IMR-90 (cell line): Measurements from ENCODE around the gene SMYD4. TPM values are rescaled to one million over a fixed set of nuclear protein-coding genes. Genes with fewer than 3 reads are reported as not detected.

Experiments used
- ATAC-seq: fragments of 200-7000 bp; cut with Tn5 transposase; 2 replicates; pipeline ENCODE4 v1.9.1; 2020; ENCODE audit warnings: low read depth, mild to moderate bottlenecking, moderate library complexity
- BruUV-seq: library from RNA; stranded (reverse); fragments of 400-500 nt; replicated peaks from 2 replicates; lab custom pipeline; 2021; lab: Mats Ljungman, UMichigan
- CTCF ChIA-PET: fragments of 300-600 bp; formaldehyde crosslinking; extraction: SDS; loops from one replicate; lab custom pipeline; 2021; ENCODE audit warnings: antibody characterized with exemption; lab: Yijun Ruan, JAX
- POLR2A ChIA-PET: fragments of 300-600 bp; sonication (Branson Sonifier 250); formaldehyde crosslinking; loops from one replicate; lab custom pipeline; 2022; ENCODE audit warnings: antibody characterized with exemption; ENCODE audit not compliant: unreplicated experiment; lab: Charles Lee
- DNase-seq: peaks from one replicate; pipeline ENCODE4 v3.0.0; 2013
- H2AFZ ChIP-seq: replicated peaks from 2 replicates; pipeline ENCODE3; 2013; ENCODE audit warnings: low read length, mild to moderate bottlenecking; ENCODE audit not compliant: poor library complexity
- H2AK5ac ChIP-seq: 2 replicates; pipeline ENCODE4 v1.6.1; 2013; ENCODE audit warnings: low read depth, low read length, inconsistent platforms
- H2AK9ac ChIP-seq: replicated peaks from 2 replicates; pipeline ENCODE3; 2013; ENCODE audit warnings: mild to moderate bottlenecking, low read depth, low read length, moderate library complexity; ENCODE audit not compliant: poor library complexity
- H2BK120ac ChIP-seq: 2 replicates; pipeline ENCODE4 v1.6.1; 2013; ENCODE audit warnings: low read depth, low read length, inconsistent platforms
- H2BK15ac ChIP-seq: 3 replicates; pipeline ENCODE4 v1.6.1; 2013; ENCODE audit warnings: low read depth, low read length, inconsistent platforms
- H2BK20ac ChIP-seq: 2 replicates; pipeline ENCODE4 v1.6.1; 2013; ENCODE audit warnings: low read depth, mild to moderate bottlenecking, inconsistent platforms, low read length, moderate library complexity
- H2BK5ac ChIP-seq: 2 replicates; pipeline ENCODE4 v1.6.1; 2013; ENCODE audit warnings: mild to moderate bottlenecking, low read depth, low read length, inconsistent platforms; ENCODE audit not compliant: poor library complexity, severe bottlenecking
- H3K14ac ChIP-seq: replicated peaks from 2 replicates; pipeline ENCODE4 v1.6.1; 2013; ENCODE audit warnings: low read depth, low read length, inconsistent platforms
- H3K18ac ChIP-seq: 2 replicates; pipeline ENCODE4 v1.6.1; 2013; ENCODE audit warnings: low read depth, low read length, control low read depth
- H3K23ac ChIP-seq: 2 replicates; pipeline ENCODE4 v1.6.1; 2013; ENCODE audit warnings: low read depth, low read length, inconsistent platforms
- H3K27ac ChIP-seq: 2 replicates; pipeline ENCODE4 v1.5.1; 2013; ENCODE audit warnings: mild to moderate bottlenecking, control low read depth, low read length; ENCODE audit not compliant: insufficient read depth
- H3K27me3 ChIP-seq: 2 replicates; pipeline ENCODE4 v1.6.1; 2013; ENCODE audit warnings: low read length; ENCODE audit not compliant: control insufficient read depth, insufficient read depth
- H3K36me3 ChIP-seq: 2 replicates; pipeline ENCODE4 v1.6.1; 2013; ENCODE audit warnings: low read length, mixed read lengths; ENCODE audit not compliant: control insufficient read depth, insufficient read depth
- H3K4ac ChIP-seq: 2 replicates; pipeline ENCODE4 v1.6.1; 2013; ENCODE audit warnings: low read depth, low read length, inconsistent platforms
- H3K4me1 ChIP-seq: 2 replicates; pipeline ENCODE4 v1.6.1; 2013; ENCODE audit warnings: low read length, mixed read lengths; ENCODE audit not compliant: control insufficient read depth, insufficient read depth
- H3K4me2 ChIP-seq: 2 replicates; pipeline ENCODE4 v1.6.1; 2013; ENCODE audit warnings: low read depth, mild to moderate bottlenecking, control low read depth, low read length, moderate library complexity
- H3K4me3 ChIP-seq: 2 replicates; pipeline ENCODE4 v1.5.1; 2013; ENCODE audit warnings: low read depth, mild to moderate bottlenecking, control low read depth, low read length, moderate library complexity; ENCODE audit not compliant: insufficient read depth
- H3K56ac ChIP-seq: 2 replicates; pipeline ENCODE4 v1.6.1; 2013; ENCODE audit warnings: low read length, inconsistent platforms; ENCODE audit not compliant: insufficient read depth; ENCODE audit errors: extremely low read depth
- H3K79me1 ChIP-seq, 2 experiments: 2 replicates each; pipeline ENCODE4 v1.6.1; 2013; ENCODE audit warnings: low read length in 2 of 2, inconsistent platforms in 1 of 2, low read depth in 1 of 2
- H3K9ac ChIP-seq: 2 replicates; pipeline ENCODE4 v1.6.1; 2013; ENCODE audit warnings: low read depth, low read length, control low read depth
- H3K9me1 ChIP-seq: 2 replicates; pipeline ENCODE4 v1.6.1; 2013; ENCODE audit warnings: low read length, inconsistent platforms; ENCODE audit not compliant: insufficient read depth
- H3K9me3 ChIP-seq: 2 replicates; pipeline ENCODE4 v1.6.1; 2013; ENCODE audit warnings: low read length; ENCODE audit not compliant: control insufficient read depth, insufficient read depth
- H4K20me1 ChIP-seq: 2 replicates; pipeline ENCODE4 v1.6.1; 2013; ENCODE audit warnings: low read length, inconsistent platforms; ENCODE audit not compliant: insufficient read depth
- H4K5ac ChIP-seq: 2 replicates; pipeline ENCODE4 v1.6.1; 2013; ENCODE audit warnings: mild to moderate bottlenecking, low read depth, low read length, control low read depth
- H4K8ac ChIP-seq, 2 experiments: 2 replicates each; pipeline ENCODE4 v1.6.1; 2013; ENCODE audit warnings: low read depth in 2 of 2, low read length in 2 of 2, control low read depth in 1 of 2, inconsistent platforms in 1 of 2
- H4K91ac ChIP-seq: 2 replicates; pipeline ENCODE4 v1.6.1; 2013; ENCODE audit warnings: low read depth, low read length, inconsistent platforms; ENCODE audit not compliant: insufficient read depth
- BHLHE40 ChIP-seq: fragments of 150-350 bp; IDR thresholded peaks from 2 replicates; pipeline ENCODE4 v1.6.1; 2016; ENCODE audit warnings: mild to moderate bottlenecking, low read depth, low read length
- CEBPB ChIP-seq: IDR thresholded peaks from 2 replicates; pipeline ENCODE4 v1.6.1; 2012; ENCODE audit warnings: low read depth, low read length, improper control_type of control experiment
- CHD1 ChIP-seq: IDR thresholded peaks from 2 replicates; pipeline ENCODE4 v1.6.1; 2012; ENCODE audit warnings: low read depth, low read length, improper control_type of control experiment
- FOS ChIP-seq: fragments of 150-350 bp; IDR thresholded peaks from 2 replicates; pipeline ENCODE4 v1.6.1; 2016; ENCODE audit warnings: low read depth, low read length
- MAFK ChIP-seq: IDR thresholded peaks from 2 replicates; pipeline ENCODE4 v1.6.1; 2012; ENCODE audit warnings: low read depth, low read length, improper control_type of control experiment
- MAZ ChIP-seq: IDR thresholded peaks from 2 replicates; pipeline ENCODE4 v1.6.1; 2012; ENCODE audit warnings: low read depth, mild to moderate bottlenecking, low read length, improper control_type of control experiment, moderate library complexity, borderline replicate concordance
- MXI1 ChIP-seq: IDR thresholded peaks from 2 replicates; pipeline ENCODE4 v1.6.1; 2012; ENCODE audit warnings: low read depth, mild to moderate bottlenecking, low read length, moderate library complexity, borderline replicate concordance
- NFE2L2 ChIP-seq: fragments of 150-350 bp; IDR thresholded peaks from 2 replicates; pipeline ENCODE4 v1.6.1; 2016; ENCODE audit warnings: low read depth, mild to moderate bottlenecking, low read length
- POLR2A ChIP-seq: IDR thresholded peaks from 2 replicates; pipeline ENCODE4 v1.6.1; 2012; ENCODE audit warnings: mild to moderate bottlenecking, low read depth, low read length
- RAD21 ChIP-seq: IDR thresholded peaks from 2 replicates; pipeline ENCODE4 v1.6.1; 2012; ENCODE audit warnings: low read length, improper control_type of control experiment
- RCOR1 ChIP-seq: IDR thresholded peaks from 2 replicates; pipeline ENCODE4 v1.6.1; 2012; ENCODE audit warnings: mild to moderate bottlenecking, low read length, improper control_type of control experiment; ENCODE audit not compliant: insufficient replicate concordance
- RFX5 ChIP-seq: IDR thresholded peaks from 2 replicates; pipeline ENCODE4 v1.8.0; 2012; ENCODE audit warnings: low read depth, mild to moderate bottlenecking, low read length, moderate library complexity
- SMC3 ChIP-seq: fragments of 150-350 bp; IDR thresholded peaks from 2 replicates; pipeline ENCODE4 v1.6.1; 2016; ENCODE audit warnings: low read depth, mild to moderate bottlenecking, antibody characterized with exemption, low read length, moderate library complexity
- USF2 ChIP-seq: fragments of 150-350 bp; IDR thresholded peaks from 2 replicates; pipeline ENCODE4 v1.6.1; 2017; ENCODE audit warnings: mild to moderate bottlenecking, antibody characterized with exemption, low read length, low read depth
- WGBS, 2 experiments: methylation state at CpG; one replicate each; pipeline versions ENCODE4 v1.1.5 to v1.1.7; 2013; ENCODE audit warnings: missing lambda C conversion rate in 2 of 2; ENCODE audit not compliant: insufficient read length in 1 of 2; ENCODE audit errors: extremely low coverage in 2 of 2; 5-methylcytosine and 5-hydroxymethylcytosine counted together
- dilution Hi-C: fragments of 300-500 bp; cut with HindIII; formaldehyde crosslinking; loops from one replicate; pipeline ENCODE4 v1.14.3; 2018; ENCODE audit warnings: low sequenced_read_pairs; ENCODE audit not compliant: unreplicated experiment
- in situ Hi-C: fragments of 300-500 bp; cut with MboI; formaldehyde crosslinking; loops from 3 replicates; pipeline ENCODE4 v1.14.3; 2019; ENCODE audit warnings: low sequenced_read_pairs, inconsistent platforms, mixed read lengths
- intact Hi-C: fragments of 100-400 bp; cut with micrococcal nuclease; formaldehyde crosslinking; loops from 2 replicates; pipeline ENCODE4 v1.10.0; 2022
- polyA plus RNA-seq, 3 experiments: library from polyadenylated mRNA; depleted of rRNA; stranded (reverse); fragments of >200 nt; gene quantifications; 2 replicates each; pipeline ENCODE4 v1.2.3, GENCODE V29; 2012; ENCODE audit warnings: low replicate concordance in 1 of 3
- total RNA-seq: library from RNA; depleted of rRNA; stranded (reverse); fragments of >200 nt; gene quantifications from 2 replicates; pipeline ENCODE4 v1.2.3, GENCODE V29; 2012
- TF ChIP-seq, protein P1 (sequence below): conservative IDR thresholded peaks from 2 replicates; pipeline ENCODE4 v1.5.1; 2012; ENCODE audit warnings: mild to moderate bottlenecking, low read depth, low read length, improper control_type of control experiment
- TF ChIP-seq, protein P2 (sequence below): fragments of 150-350 bp; IDR thresholded peaks from 2 replicates; pipeline ENCODE4 v1.6.1; 2016; ENCODE audit warnings: low read depth, mild to moderate bottlenecking, low read length, moderate library complexity, borderline replicate concordance

The SMYD4 gene
- total and polyA plus RNA-seq, 2 of the 4 experiments (the other 2 are of a cell fraction), result 5.3 to 7.2 TPM

DNA sequence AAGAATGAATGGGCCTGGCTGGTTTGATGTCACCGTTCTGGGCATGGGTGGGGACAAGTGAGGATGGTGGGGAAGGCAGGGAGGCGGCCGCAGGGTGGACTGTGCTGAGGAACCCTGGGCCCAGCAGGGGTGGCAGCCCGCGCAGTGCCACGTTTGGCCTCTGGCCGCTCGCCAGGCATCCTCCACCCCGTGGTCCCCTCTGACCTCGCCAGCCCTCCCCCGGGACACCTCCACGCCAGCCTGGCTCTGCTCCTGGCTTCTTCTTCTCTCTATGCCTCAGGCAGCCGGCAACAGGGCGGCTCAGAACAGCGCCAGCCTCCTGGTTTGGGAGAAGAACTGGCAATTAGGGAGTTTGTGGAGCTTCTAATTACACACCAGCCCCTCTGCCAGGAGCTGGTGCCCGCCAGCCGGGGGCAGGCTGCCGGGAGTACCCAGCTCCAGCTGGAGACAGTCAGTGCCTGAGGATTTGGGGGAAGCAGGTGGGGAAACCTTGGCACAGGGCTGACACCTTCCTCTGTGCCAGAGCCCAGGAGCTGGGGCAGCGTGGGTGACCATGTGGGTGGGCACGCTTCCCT is 74.4 kb downstream of the SMYD4 start:
- Histone ChIP-seq H3K4me1 (no peaks in the 10 kb centered on the region), H3K27ac (no peak overlapping the region), H3K4ac (no peak overlapping the region), H2BK15ac (no peak overlapping the region), H3K9me3 (no peaks in the 10 kb centered on the region), H3K79me1 (no peaks in the 10 kb centered on the region), H2BK5ac (no peak overlapping the region), H3K4me2 (no peak overlapping the region), H3K36me3 (no peaks in the 10 kb centered on the region), H4K91ac (no peak overlapping the region), H4K20me1 (no peaks in the 10 kb centered on the region), H3K18ac (no peak overlapping the region), H3K4me3 (no peak overlapping the region), H4K5ac (no peak overlapping the region), H3K9me1 (no peaks in the 10 kb centered on the region), H2AFZ (peak overlapping the region; percentile 18), H2AK5ac (no peak overlapping the region), H3K27me3 (peaks cover 2% of the 10 kb centered on the region; the same call in 1 of the 2 replicates), H3K23ac (no peak overlapping the region), H3K14ac (no peak overlapping the region), H3K9ac (no peak overlapping the region), H4K8ac (no peak overlapping the region), H2BK120ac (no peak overlapping the region), H2AK9ac (no peak overlapping the region), H3K56ac (no peak overlapping the region), H2BK20ac (no peak overlapping the region)
- WGBS, 2 experiments, result 86% methylated on average over 8 of the region's 20 CpGs; no CpG with 5 or more reads in 1 of the 2 experiments
- TF ChIP-seq MAFK (no peak), RCOR1 (no peak), MAZ (no peak), CEBPB (no peak), NFE2L2 (no peak), BHLHE40 (no peak), RFX5 (no peak), CHD1 (no peak), MXI1 (no peak), SMC3 (no peak), FOS (no peak), POLR2A (no peak), RAD21 (no peak), USF2 (no peak)
- TF ChIP-seq, protein P1, sequence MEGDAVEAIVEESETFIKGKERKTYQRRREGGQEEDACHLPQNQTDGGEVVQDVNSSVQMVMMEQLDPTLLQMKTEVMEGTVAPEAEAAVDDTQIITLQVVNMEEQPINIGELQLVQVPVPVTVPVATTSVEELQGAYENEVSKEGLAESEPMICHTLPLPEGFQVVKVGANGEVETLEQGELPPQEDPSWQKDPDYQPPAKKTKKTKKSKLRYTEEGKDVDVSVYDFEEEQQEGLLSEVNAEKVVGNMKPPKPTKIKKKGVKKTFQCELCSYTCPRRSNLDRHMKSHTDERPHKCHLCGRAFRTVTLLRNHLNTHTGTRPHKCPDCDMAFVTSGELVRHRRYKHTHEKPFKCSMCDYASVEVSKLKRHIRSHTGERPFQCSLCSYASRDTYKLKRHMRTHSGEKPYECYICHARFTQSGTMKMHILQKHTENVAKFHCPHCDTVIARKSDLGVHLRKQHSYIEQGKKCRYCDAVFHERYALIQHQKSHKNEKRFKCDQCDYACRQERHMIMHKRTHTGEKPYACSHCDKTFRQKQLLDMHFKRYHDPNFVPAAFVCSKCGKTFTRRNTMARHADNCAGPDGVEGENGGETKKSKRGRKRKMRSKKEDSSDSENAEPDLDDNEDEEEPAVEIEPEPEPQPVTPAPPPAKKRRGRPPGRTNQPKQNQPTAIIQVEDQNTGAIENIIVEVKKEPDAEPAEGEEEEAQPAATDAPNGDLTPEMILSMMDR, result no peak
- TF ChIP-seq, protein P2, sequence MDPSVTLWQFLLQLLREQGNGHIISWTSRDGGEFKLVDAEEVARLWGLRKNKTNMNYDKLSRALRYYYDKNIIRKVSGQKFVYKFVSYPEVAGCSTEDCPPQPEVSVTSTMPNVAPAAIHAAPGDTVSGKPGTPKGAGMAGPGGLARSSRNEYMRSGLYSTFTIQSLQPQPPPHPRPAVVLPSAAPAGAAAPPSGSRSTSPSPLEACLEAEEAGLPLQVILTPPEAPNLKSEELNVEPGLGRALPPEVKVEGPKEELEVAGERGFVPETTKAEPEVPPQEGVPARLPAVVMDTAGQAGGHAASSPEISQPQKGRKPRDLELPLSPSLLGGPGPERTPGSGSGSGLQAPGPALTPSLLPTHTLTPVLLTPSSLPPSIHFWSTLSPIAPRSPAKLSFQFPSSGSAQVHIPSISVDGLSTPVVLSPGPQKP, result no peak
- POLR2A ChIA-PET, result interaction anchor here (0.6 kb wide), 1 partner anchor 47 kb away, joined by 3 read pairs; no protein-coding TSS in a partner anchor
- intact Hi-C loops, result no loop called here
- CTCF ChIA-PET, result interaction anchor here (0.6 kb wide), 1 partner anchor 469 kb away, joined by 5 read pairs; no protein-coding TSS in a partner anchor
- DNase-seq (no peak), ATAC-seq (no peak)
- in situ Hi-C loops, result no loop called here
- no TSS peak for BruUV-seq
- dilution Hi-C loops, result no loop called here
